Hepatic stellate cell (primary cell): Measurements from ENCODE around the gene BET1L.
"Not testable (repeated sequence)": the region's sequence is repeated elsewhere in the genome, so short reads cannot be mapped to it uniquely, and the experiment has no call there.

Source experiments
- DNase-seq: peaks from one replicate; pipeline ENCODE4 v3.0.0; 2011; ENCODE audit warnings: low spot score

Gene BET1L

DNA sequence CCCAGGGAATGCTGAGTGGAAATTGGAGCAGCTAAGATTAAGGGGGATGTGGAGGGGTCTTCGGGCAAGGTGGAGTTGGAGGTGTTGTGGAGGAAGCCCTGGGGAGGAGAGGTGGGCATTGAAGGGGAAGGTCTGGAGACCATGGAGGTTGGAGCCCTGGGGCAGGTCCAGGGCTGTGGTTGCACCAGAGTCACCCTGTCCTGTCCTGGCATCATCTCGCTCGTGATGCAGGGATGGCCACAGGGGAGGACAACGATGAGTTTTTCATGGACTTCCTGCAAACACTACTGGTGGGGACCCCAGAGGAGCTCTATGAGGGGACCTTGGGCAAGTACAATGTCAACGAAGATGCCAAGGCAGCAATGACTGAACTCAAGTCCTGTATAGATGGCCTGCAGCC is 13.7 kb downstream of the BET1L start:
- DNase-seq = not testable (repeated sequence)

DNA sequence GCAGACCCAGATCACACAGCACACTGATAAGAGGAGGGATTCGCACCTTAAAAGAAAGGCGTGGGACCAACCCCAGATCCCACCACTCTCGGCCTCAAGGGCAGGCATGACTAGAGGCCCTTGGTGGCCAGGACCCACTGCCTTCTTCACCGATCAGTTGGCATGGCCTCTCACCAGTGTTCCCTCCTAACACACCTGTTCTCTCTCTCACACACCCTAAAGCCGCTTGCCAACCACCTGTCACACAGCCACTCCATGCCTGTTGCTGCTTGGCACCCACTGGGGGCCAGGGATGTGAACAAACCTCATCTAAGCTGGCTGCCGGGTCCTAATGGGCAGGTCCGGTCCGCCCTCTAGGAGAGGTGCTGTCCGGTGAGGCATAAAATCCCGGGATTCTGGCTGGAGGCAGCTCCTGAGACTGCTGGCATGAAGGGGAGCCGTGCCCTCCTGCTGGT is 14.5 kb downstream of the BET1L start, which contains the start of gene SCGB1C1:
SCGB1C1 (plus strand) TSS at position 405 of the 455 bp plus-strand sequence; CDS start at position 427, 22 bp downstream.
- not testable (repeated sequence) for DNase-seq

DNA sequence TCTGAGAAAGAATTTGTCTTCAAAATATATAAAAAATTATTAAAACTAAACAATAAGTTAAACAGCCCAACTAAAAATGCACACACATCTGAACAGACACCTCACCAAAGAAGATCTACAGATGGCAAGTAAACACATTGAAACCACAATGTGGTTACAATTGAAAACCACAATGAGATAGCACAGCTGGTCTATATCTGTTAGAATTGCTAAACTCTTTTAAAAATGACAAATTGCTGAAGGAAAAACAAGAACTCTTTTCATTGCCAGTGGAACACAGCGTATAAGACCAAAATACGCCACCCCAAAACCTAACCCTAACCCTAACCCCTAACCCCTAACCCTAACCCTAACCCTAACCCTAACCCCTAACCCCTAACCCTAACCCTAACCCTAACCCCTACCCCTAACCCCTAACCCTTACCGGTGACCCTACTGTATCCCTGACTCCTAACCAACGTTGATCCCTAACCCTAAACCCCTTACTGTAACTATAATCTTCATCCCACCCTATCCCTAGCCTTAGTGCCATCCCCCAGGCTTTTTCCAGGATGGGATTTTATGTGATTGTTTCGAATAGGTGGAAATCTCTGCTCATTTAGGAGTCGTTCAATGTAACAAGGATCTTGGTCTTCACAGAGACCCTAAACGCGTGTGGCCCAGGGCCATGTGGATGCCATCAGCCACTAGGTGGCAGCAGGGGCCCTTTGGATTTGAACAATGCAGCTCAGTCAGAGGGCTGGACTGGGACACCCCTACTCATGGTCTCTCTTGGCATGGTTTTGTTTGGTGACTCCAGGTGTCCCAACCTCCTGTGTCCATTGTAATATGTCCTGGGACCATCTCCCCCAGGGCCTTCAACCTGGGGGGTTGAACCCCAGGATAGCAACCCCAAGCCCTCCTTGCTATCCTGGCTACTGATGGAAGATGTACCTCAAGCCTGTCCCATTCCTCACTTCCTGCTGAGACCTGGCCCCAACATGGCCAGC is 15.4 kb downstream of the BET1L start:
- not testable (repeated sequence) for DNase-seq

DNA sequence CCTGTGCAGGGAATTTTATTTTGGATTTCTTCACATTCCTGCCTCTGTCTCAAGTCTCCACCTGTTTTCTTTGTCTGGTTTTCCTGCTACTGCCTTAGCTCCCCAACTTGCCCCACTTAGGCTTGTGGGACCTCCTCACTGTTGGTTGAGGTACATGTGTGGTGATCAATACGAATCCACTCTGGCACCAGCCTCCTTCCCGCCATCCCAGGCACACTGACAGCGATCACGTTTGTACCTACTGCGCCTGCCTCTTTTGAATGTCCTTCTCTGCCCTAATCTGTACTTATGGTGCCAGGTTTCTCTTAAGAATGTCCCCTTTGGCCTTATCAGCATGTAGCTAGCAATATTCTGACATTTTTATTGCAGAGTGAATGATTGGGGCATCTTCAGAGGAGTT is 16.7 kb downstream of the BET1L start:
- not testable (repeated sequence) for DNase-seq

DNA sequence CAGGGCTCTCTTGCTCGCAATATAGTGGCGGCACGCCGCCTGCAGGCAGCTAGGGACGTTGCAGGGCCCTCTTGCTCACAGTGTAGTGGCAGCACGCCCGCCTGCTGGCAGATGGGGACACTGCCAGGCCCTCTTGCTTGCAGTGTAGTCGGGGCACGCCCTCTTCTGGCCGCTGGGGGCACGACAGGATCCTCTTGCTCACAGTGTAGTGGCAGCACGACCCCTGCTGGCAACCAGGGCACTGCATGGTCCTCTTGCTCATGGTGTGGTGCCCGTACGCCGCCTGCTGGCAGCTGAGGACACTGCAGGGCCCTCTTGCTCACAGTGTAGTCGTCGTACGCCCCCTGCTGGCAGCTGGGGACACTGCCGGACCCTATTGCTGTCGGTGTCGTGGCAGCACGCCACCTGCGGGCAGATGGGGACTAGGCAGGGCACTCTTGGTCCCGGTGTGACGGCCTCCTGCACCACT is 17.3 kb downstream of the BET1L start:
- DNase-seq = not testable (repeated sequence)

DNA sequence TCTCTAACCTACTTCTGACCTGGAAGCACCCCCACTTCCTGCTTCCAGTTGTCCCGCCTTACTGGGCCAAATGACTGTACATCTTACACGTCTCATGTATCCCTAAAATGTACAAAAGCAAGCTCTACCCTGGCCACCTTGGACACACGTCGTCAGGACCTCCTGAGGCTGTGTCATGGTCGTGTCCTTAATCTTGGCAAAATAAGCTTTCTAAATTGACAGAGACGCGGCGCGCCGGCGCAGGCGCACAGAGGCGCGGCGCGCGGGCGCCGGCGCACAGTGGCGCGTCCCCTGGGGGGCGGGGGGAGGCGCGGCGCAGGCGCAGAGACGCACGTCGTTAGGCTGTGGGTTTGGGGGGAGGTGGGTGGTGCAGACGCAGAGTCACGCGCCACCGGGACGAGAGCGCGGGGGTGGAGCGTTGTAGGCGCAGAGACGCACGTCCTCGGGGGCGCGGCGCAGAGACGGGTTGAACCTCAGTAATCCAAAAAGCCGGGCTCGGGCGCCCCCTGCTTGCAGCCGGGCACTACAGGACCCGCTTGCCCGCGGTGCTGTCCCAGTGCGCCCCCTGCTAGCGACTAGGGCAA is 17.9 kb downstream of the BET1L start:
- DNase-seq = not testable (repeated sequence)

- not testable (repeated sequence) for DNase-seq
Observed at GRCh38 chr11:180242-180641, 27.0 kb downstream of the BET1L start.
